ENCODE measurements around the gene CRCP.
"Not testable (repeated sequence)": the region's sequence is repeated elsewhere in the genome, so short reads cannot be mapped to it uniquely, and the experiment has no call there.

CRCP gene

DNA sequence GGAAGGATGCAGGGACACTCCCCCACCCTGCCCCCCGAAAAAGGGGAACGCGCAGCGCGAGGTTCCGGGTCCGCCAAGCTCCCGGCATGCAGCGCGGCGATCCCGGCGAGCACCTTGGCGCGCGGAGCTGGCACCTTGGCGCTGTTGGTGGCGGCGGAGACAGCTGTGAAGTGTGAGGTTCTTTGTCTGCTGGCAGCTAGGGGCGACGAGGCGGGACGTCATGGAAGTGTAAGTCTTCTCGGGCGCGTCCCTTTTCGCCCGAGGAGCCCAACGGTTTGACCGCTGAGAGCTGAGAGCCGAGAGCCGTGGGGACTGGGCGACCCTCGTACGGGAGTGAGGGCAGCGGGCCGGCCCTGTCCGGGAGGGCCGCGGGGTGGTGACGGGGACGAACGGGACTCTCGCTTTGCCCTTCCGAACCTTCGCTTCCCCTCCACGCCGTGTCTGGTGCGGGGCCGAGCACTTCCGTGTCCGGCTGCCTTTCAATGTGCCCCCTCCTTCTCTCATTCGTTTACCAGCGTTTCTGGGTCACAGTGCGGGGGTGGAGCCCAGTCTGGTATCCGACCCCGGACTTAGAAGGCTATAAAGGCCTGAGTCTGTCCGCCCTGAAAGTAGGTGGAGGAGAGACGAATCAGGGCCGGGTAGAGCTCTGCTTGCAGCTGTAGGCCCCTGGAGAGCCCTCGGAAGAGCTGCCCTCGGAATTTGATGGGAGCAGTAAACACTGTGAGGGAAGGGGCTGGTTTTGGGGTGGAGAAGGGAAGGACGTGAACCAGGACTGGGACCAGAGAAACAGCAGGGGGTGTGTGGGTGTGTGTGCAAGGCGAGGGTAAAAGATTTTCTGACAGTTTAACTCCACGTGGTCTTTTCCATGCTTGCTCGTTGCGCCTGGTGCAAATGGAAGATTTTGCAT is at the start of gene CRCP:
Gene CRCP, plus strand, starts transcription at position 105 of the 907 bp plus-strand sequence. Its CDS starts 116 bp downstream, at position 221.
- peak; percentile 85 for DNase-seq (ENCODE audit: low read depth)

DNA sequence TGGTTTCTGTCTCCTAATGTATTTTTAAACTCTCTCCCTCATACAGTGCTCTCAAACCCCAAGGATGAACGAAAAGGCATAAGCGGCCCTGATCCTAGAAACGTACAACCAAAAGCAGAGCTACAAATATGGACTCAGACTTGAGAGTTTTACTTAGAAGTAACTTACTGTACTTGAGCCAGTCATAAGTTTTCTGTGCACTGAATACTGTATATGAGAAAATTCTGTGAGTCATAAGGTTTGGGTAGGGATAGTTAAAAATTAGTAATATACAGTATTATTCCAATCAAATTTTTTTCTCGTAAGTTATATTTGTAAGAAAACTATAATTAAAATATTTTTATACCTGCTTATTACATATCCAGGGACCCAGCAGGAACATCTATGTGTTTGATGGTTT is 44.9 kb upstream of the CRCP start:
- DNase-seq (ENCODE audit: low read depth), result peak; percentile 32

DNA sequence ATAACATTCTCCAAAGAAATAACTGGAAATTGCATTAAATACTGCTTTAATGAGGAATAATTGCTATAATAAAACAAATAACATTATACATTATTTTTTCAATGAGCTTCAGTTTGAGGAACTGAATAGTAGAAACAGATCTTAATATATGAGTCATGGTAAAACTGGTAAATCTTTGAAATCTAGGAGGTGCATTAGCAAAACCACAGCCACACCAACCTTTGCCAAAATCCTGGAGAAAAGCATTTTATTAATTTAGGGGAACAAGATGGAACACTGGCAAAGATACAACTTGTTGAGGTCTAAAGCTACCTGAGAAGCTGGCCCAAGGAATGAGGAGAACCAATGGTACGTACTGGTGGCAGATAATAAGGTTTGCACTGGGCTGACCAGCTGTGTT is 44.4 kb upstream of the CRCP start:
- no peak for DNase-seq (ENCODE audit: low read depth)

DNA sequence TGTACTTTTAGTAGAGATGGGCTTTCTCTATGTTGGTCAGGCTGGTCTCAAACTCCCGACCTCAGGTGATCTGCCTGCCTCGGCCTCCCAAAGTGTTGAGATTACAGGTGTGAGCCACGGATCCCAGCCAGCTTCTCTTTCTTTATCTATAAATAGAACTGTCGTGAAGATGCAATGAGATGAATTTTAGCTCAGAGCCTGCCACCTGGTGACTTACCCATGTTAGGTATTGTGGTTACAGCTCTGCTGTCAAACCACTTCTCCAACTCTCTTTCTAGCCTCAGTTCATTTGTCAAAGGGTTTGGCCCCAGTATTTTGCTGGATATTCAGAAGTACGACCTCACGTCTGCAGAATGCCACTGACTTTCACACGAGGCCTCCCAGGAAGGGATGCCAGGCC is 42.4 kb upstream of the CRCP start:
- DNase-seq (ENCODE audit: low read depth), result not testable (repeated sequence)

DNA sequence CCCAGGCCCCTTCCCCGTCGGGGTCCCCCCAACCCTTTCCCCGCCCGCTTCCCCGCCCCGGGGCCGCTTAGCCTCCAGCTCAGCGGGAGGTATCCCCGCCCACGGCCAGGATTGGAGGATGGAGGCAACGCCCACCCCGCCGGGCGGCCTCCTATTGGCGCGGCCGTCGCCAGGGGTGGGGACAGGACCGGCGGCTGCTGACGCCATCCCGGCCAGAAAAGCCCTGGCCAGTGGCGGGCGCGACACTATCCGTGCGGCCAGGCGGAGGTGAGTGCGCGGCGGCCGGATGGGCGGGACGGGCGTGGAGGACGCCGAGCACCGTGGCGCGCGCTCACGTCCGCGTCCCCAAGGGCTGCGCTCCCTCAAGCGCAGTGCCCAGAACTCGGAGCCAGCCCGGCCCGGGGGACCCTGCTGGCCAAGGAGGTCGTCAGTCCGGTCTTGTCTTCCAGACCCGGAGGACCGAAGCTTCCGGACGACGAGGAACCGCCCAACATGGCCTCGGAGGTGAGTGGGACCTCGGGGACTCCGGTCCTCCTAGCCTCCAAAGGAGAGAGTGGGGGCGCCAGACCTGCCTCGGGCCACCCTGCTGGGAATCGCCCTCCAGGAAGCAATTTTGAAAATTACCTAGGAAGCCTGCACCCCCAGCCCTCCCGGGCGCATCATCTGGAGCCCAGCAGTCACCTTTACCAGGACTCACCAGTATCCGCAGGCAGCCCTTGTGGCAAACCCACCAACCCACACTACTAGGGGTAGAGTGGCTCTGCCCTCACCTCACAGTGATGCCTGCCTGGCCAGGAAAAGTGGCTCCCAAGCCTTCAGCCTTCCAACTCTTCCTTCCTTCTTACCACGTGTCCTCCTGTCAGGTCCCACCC is 38.8 kb upstream of the CRCP start, which contains the start of gene ASL:
Gene ASL, plus strand, starts transcription at position 230 of the 872 bp plus-strand sequence. Its CDS starts 263 bp downstream, at position 493.
- peak; percentile 91 for DNase-seq (ENCODE audit: low read depth)

DNA sequence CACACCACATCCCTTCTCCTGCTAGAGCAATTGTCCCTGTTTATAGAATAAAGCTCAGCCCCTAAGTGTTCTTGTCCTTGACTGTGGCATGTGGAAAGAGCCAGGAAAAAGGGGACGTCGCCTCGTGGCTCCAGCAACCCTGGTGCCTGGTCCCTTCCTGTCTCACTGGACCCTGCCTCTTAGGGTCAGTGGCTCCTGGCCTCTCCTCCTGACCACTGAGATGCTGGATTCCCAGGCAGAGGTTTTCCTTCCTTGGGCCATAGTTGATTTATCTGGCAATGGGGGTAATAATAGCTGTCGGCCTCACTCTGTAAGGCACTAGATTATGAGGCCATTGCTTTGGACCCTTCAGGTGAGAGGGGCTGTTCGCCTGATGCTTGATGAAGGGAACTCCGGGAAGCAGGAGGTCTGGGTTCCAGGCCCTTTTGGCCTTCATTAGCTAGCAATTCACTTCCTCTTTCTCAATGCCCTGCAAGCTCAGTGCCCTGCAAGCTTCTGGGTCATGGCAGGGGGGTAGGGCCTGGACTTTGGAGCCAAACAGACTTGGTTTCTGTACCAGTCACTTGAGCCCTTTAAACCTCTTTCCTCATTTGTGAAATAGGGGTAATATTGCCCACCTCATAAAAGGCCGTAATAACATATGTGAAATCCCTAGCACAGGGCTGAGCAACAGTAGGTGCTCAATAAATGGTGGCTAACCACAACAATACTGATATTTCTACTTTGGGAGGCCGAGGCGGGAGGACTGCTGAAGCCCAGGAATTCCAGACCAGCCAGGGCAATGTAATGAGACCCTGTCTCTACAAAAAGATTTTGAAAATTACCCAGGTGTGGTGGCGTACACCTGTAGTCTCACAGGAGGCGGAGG is 38.0 kb upstream of the CRCP start:
- no peak for DNase-seq (ENCODE audit: low read depth)

DNA sequence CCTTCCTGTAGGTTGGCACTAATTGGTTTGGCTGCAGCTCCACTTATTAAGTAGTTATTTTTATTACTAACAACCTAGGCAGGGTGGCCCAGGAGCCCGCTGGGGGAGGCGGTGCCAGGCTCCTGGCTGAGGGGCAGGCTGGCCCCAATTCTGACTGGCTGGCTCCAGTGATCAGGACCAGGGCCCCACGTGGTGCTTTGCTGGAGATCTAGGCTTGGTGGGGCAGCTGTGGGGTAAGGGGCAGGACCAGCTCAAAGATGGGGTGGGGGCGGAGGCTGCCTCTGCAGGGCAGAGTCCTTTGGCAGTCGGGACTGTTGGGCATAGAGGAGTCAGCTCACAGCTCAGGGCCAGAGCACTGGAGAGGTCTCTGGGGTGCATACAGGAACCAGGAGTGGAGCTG is 36.6 kb upstream of the CRCP start:
- no peak for DNase-seq (ENCODE audit: low read depth)

DNA sequence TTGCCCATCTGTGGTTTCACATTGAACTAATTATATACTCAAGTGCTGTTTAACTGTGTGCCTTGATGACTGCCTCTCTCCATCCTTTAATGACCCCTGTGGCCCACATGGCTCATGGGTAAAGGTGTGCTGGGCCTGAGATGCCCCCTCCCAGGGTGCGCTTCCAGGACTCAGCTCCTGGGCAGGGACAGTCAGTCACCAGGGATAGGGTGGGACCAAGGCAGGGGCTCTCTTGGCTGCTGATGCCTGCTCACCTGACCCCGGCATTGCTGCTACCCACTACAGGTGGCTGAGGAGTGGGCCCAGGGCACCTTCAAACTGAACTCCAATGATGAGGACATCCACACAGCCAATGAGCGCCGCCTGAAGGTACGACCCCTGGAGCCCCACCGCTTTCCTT is 32.6 kb upstream of the CRCP start:
- no peak for DNase-seq (ENCODE audit: low read depth)

DNA sequence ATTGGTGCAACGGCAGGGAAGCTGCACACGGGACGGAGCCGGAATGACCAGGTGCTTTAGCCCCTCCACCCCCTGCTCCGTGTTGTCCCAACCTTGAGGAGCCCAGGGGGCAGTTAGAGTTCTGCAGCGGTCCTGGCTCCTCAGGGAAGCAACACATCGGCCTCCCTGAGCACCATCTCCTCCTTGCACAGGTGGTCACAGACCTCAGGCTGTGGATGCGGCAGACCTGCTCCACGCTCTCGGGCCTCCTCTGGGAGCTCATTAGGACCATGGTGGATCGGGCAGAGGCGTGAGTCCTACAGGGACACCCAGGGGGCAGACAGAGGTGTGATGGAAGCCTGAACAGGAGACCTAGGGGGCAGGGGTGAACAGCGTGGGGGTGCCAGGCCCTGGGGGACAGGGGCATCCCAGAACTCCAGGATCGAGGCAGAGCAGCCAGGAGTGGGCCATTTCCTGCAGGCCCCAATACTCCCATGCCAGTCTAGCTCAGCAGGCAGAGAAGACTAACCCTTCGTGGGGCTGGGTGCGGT is 31.7 kb upstream of the CRCP start:
- DNase-seq (ENCODE audit: low read depth), result no peak

DNA sequence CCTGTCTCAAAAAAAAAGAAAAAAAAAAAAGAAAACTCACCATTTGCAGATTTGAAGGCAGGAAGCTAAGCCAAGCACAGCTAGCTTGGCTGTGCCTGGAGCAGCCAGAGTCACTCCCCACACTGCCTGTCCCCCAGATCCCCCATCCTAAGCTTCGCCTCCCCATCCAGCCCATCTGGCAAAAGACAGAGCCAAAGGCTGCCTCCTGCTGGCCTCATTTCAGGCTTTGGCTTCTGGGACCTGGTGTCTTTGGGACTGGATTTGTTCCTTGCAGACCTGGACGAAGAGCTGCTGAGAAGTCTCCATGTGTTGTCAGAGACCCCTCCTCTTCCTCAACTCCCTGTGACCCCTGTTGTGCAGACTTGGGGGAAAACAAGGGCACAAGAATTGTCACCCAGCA is 31.0 kb upstream of the CRCP start:
- no peak for DNase-seq (ENCODE audit: low read depth)

DNA sequence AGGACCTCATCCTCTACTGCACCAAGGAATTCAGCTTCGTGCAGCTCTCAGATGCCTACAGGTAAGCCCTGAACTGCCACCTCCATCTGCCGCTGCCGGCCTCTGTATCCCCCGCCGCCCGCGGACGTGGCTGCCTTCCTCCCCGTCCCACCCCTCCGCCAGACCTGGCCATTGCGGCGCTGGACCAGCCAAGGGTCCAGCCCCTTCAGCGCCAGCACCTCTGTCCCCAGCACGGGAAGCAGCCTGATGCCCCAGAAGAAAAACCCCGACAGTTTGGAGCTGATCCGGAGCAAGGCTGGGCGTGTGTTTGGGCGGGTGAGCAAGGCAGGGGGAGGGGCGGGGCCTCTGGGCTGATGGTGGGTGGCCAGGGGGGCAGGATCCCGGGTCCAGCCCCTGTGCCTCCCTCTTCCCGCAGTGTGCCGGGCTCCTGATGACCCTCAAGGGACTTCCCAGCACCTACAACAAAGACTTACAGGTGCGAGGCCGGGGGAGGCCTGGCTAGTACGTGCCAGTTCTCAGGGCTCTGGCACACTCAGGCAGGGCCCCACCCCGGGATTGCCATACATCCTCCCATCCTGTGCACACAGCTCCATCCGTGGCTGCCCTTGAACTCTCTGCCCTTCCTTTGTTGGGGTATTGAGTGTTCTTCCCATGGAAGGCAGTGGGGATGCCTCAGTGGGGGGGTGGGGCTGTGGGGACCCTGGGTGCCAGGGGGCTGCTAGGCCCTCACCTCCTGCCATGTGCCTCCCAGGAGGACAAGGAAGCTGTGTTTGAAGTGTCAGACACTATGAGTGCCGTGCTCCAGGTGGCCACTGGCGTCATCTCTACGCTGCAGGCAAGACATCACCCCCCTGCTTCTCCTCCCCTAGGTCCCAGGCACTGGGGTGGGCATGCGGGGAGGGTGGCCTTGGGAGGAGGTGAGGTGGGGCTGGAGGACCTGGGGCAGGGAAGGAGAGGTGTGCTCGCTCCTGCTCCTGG is 25.5 kb upstream of the CRCP start:
- DNase-seq (ENCODE audit: low read depth), result no peak

DNA sequence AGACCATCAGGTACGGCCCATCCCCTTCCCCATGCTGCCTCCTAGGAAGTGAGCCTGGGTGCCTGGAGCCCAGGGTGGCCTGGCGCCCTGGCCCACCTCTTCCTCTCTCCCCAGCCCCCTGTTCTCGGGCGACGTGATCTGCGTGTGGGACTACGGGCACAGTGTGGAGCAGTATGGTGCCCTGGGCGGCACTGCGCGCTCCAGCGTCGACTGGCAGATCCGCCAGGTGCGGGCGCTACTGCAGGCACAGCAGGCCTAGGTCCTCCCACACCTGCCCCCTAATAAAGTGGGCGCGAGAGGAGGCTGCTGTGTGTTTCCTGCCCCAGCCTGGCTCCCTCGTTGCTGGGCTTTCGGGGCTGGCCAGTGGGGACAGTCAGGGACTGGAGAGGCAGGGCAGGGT is 22.0 kb upstream of the CRCP start:
- DNase-seq (ENCODE audit: low read depth), result no peak

DNA sequence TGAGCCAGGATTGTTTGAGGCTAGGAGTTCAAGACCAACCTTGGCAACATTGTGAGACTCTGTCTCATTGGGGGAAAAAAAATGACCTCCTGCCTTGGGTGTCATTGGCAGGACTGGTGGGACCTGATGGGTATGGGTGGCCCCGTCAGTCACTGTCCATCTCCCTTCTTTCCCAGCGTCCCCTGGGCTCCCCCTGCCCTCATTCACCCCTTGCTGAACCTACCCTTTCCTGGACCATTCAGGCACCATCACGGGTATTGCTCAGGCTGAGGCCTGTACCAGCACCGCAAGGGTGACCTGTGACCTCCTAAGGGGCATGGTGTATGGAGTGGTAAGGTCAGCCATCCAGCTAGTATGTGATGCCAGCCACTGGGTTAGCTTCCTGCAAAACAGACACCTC is 19.6 kb upstream of the CRCP start:
- DNase-seq (ENCODE audit: low read depth), result no peak

DNA sequence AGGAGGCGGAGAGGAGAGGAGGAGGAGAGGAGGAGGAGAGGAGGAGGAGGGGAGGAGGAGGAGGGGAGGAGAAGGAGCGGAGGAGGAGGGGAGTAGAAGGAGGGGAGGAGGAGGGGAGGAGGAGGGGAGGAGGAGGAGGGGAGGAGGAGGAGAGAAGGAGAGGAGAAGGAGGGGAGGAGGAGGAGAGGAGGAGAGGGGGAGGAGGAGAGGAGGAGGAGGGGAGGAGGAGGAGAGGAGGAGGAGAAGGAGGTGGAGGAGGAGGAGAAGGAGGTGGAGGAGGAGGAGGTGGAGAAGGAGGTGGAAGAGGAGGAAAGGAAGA is 15.5 kb upstream of the CRCP start:
- no peak for DNase-seq (ENCODE audit: low read depth)

DNA sequence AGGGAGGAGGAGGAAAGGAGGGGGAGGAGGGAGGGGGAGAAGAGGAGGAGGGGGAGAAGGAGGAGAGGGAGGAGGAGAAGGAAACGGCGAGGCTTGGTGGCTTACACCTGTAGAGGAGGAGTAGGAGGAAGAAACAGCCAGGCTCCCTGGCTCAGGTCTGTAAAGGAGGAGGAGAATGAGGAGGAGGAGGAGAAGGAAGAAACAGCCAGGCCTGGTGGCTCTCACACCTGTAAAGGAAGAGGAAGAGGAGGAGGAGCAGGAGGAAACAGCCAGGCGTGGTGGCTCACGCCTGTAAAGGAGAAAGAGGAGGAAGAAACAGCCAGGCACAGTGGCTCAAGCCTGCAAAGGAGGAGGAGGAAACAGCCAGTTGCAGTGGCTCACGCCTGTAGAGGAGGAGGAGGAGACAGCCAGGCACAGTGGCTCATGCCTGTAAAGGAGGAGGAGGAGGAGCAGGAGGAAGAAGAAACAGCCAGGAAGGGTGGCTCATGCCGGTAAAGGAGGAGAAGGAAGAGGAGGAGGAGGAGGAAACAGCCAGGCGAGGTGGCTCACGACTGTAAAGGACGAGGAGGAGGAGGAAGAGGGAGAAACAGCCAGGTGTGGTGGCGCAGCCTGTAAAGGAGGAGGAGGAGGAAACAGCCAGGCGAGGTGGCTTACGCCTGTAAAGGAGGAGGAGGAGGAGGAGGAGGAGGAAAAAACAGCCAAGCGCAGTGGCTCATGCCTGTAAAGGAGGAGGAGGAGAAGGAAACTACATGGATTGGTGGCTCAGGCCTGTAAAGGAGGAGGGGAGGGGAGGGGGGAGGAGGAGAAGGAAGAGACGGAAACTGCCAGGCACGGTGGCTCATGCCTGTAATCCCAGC is 14.9 kb upstream of the CRCP start:
- peak; percentile 88 for DNase-seq (ENCODE audit: low read depth)

DNA sequence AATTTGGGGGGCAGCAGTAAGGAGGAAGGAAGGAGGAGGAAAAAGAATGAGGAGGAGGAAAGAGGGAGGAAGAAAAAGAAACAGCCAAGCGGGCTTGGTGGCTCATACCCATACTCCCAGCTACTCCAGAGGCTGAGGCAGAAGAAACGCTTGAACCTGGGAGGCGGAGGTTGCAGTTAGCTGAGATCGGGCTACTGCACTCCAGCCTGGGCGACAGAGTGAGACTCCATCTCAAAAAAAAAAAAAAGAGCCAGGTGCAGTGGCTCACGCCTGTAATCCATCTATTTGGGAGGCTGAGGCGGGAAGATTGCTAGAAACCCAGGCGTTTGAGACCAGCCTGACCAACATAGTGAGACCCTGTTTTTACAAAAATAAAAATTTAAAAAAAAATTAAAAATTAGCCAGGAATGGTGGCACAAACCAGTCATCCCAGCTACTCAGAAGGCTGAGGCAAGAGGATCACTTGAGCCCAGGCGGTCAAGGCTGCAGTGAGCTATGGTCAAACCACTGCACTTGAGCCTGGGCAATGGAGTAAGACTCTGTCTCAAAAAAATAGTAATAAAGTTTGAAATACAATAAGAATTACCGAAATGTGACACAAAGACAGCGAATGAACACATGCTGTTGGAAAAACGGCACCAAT is 14.1 kb upstream of the CRCP start:
- no peak for DNase-seq (ENCODE audit: low read depth)

DNA sequence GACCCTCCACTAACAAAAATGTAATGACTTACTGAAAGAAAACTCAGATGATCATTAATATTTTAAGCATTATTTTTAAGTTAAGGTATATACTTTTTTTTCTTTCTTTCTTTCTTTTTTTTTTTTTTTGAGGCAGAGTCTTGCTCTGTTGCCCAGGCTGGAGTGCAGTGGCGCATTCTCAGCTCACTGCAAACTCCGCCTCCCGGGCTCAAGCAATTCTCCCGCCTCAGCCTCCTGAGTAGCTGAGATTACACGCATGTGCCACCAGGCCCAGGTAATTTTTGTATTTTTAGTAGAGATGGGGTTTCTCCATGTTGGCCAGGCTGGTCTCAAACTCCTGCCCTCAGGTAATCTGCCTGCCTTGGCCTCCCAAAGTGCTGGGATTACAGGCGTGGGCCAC is 12.5 kb upstream of the CRCP start:
- not testable (repeated sequence) for DNase-seq (ENCODE audit: low read depth)

DNA sequence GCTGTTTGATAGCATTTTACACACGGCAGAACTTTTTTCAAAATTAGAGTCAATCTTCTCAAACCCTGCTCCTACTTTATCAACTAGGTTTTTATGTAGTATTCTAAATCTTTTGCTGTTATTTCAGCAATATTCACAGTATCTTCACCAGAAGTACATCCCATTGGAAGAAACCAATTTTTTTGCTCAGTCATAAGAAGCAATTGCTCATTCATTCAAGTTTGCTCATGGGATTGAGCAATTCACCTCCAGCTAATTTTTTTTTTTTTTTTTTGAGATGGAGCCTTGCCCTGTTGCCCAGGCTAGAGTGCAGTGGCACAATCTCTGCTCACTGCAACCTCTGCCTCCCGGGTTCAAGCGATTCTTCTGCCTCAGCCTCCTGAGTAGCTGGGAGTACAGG is 10.7 kb upstream of the CRCP start:
- peak; percentile 68 for DNase-seq (ENCODE audit: low read depth)

DNA sequence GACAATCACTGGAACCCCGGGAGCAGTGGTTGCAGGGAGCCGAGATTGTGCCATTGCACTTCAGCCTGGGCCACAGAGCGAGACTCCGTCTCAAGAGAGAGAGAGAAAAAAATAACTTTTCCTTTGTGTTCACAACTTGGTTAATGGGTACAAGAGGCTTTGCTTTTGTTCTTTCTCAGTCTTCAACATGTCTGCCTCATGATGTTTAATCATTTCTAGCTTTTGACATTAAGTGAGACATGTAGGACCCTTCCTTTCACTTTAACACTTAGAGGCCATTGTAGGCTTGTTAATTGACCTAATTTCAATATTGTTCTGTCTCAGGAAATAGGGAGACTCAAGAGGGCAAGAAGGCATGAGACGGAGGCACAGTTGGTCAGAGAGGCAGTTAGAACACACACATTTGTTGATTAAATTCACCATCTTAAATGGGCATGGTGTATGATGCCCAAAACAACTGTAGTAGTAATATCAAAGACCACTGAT is 9.3 kb upstream of the CRCP start:
- no peak for DNase-seq (ENCODE audit: low read depth)

Measured in ELR (cell line).